ENCODE measurements around the gene SEMA4D. TPM values are rescaled to one million over a fixed set of nuclear protein-coding genes. Genes with fewer than 3 reads are reported as not detected.

Gene SEMA4D
- polyA plus RNA-seq (2011; rRNA removed) = 0.38 and 0.50 TPM in 2 replicates
- 0.33 and 0.57 TPM in 2 replicates for polyA minus RNA-seq (2011; rRNA and poly(A)+ RNA removed)

GRCh38 chr9:89497978-89498851 lies at the start of gene SEMA4D:
TSS of gene SEMA4D (minus strand) at chr9:89498113. CDS start at chr9:89405456, 92,657 bp downstream.
- ChIA-PET POLR2A (no interaction called here), CTCF (interaction anchor here (0.6 to 1.1 kb wide), 3 partner anchors 9 to 12 kb away, joined by 3 to 5 read pairs (median 5); no protein-coding TSS in a partner anchor)
- H3K27me3 ChIP-seq (ENCODE audit: control insufficient read depth, insufficient read depth, low read length) = peaks cover 4% of the 10 kb centered on the region
- TF ChIP-seq CTCF (IDR thresholded peaks at IDR 0.05; ENCODE audit: insufficient read depth, low read depth, low read length) = no peak
- peak within 1 kb of the TSS; percentile 54 for H3K4me3 ChIP-seq (ENCODE audit: low read depth, low read length)
- DNase-seq (ENCODE audit: low read depth) = no peak
- H3K36me3 ChIP-seq (ENCODE audit: control insufficient read depth, insufficient read depth, low read length) = no peaks in the 10 kb centered on the region

GRCh38 chr9:89547000-89547399 lies 49.1 kb upstream of the SEMA4D start:
- ChIA-PET CTCF (no interaction called here), POLR2A (no interaction called here)
- TF ChIP-seq CTCF (IDR thresholded peaks at IDR 0.05; ENCODE audit: insufficient read depth, low read depth, low read length) = no peak

GRCh38 chr9:89544279-89544661 lies 46.4 kb upstream of the SEMA4D start:
- ChIA-PET CTCF (no interaction called here), POLR2A (no interaction called here)
- DNase-seq (ENCODE audit: low read depth) = no peak
- H3K36me3 ChIP-seq (ENCODE audit: control insufficient read depth, insufficient read depth, low read length) = no peaks in the 10 kb centered on the region
- no peak for TF ChIP-seq CTCF (IDR thresholded peaks at IDR 0.05; ENCODE audit: insufficient read depth, low read depth, low read length)
- no peaks in the 10 kb centered on the region for H3K27me3 ChIP-seq (ENCODE audit: control insufficient read depth, insufficient read depth, low read length)
- H3K4me3 ChIP-seq (ENCODE audit: low read depth, low read length) = no peak overlapping the region

More at GRCh38 chr9:89547000-89547399, 49.1 kb upstream of the SEMA4D start:
- DNase-seq (ENCODE audit: low read depth) = no peak
- no peaks in the 10 kb centered on the region for H3K27me3 ChIP-seq (ENCODE audit: control insufficient read depth, insufficient read depth, low read length)
- no peaks in the 10 kb centered on the region for H3K36me3 ChIP-seq (ENCODE audit: control insufficient read depth, insufficient read depth, low read length)
- H3K4me3 ChIP-seq (ENCODE audit: low read depth, low read length) = no peak overlapping the region

GRCh38 chr9:89543621-89544278 lies 45.8 kb upstream of the SEMA4D start:
- ChIA-PET POLR2A (no interaction called here), CTCF (no interaction called here)
- Histone ChIP-seq H3K4me3 (ENCODE audit: low read depth, low read length) (no peak overlapping the region), H3K36me3 (ENCODE audit: control insufficient read depth, insufficient read depth, low read length) (no peaks in the 10 kb centered on the region), H3K27me3 (ENCODE audit: control insufficient read depth, insufficient read depth, low read length) (no peaks in the 10 kb centered on the region)
- no peak for TF ChIP-seq CTCF (IDR thresholded peaks at IDR 0.05; ENCODE audit: insufficient read depth, low read depth, low read length)
- DNase-seq (ENCODE audit: low read depth) = no peak

- Histone ChIP-seq H3K27me3 (ENCODE audit: control insufficient read depth, insufficient read depth, low read length) (no peaks in the 10 kb centered on the region), H3K4me3 (ENCODE audit: low read depth, low read length) (no peak overlapping the region), H3K36me3 (ENCODE audit: control insufficient read depth, insufficient read depth, low read length) (no peaks in the 10 kb centered on the region)
- CTCF ChIA-PET = interaction anchor here (1.2 kb wide), 1 partner anchor 12 kb away, joined by 3 read pairs; no protein-coding TSS in a partner anchor
- no peak for TF ChIP-seq CTCF (IDR thresholded peaks at IDR 0.05; ENCODE audit: insufficient read depth, low read depth, low read length)
- POLR2A ChIA-PET = no interaction called here
- DNase-seq (ENCODE audit: low read depth) = no peak
Measured at GRCh38 chr9:89543111-89543510, 45.2 kb upstream of the SEMA4D start.

Measured in BJ (cell line).